Inferior parietal cortex (tissue), 1 donor: ENCODE data around the gene ASPG.

Source experiments
- DNase-seq: peaks from one replicate; pipeline ENCODE4 v3.0.0-alpha.2; 2016; ENCODE audit errors: extremely low spot score

Gene ASPG

DNA sequence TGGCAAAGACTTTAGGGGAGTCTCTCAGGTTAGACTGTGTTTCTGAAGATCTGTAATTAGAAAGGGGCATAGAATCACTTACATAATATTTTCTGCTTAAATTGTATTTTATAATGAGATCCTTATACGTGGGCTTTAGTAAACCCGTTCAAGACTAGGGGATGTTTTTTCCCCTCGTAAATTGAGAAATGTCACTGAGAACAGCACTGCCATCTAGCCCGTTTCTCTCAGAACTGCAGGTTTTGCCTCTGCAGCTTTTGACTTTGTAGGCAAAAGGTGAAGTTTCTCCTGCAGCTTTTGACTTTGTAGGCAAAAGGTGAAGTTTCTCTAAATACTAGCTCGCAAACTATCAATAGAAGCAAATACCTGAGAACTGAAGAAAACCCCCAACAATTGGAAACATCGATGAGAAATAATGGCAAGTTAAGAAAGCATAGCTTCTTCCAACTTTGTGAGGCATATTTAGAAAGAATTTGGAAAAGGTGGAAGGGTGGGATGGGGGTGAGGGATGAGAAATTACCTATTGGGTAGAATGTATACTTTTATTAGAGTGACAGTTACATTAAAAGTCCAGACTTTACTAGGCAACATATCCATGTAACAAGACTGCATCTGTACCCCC is 9.9 kb upstream of the ASPG start:
- DNase-seq: peak; percentile 35

DNA sequence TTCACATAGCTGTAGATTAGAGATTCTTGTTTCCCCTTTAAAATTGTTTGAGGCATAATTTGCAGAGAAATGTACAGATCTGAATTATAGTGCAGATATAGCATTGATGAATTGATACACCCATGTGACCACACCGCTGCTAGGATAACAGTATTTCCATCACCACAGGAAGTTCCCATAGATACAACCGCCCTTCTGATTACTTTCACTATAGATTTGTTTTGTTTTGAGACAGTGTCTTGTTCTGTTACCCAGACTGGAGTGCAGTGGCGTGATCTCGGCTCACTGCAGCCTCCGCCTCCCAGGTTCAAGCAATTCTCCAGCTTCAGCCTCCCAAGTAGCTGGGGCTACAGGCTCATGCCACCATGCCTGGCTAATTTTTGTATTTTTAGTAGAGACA is 8.8 kb upstream of the ASPG start:
- no peak for DNase-seq

DNA sequence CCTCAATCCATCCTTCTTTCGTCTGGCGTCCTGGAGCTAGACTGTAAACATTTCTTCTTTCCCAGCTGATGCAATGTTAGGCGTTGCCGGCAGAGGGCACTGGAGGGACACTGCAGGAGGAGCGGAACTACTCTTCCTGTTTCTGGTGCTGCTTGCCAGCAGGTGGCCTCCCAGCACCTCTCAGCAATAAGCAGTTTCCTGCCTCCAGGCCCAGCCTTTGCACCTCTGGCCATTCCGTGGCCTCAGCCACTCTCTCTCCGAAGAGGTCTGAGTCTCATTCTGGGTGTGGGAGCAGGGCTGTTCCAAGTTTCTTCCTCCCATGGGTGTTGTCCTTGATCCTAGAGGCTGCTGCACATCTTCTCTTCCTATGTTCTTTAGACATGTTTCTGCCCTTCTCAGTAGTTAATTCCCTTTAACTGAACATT is 7.5 kb upstream of the ASPG start:
- peak; percentile 92 for DNase-seq

DNA sequence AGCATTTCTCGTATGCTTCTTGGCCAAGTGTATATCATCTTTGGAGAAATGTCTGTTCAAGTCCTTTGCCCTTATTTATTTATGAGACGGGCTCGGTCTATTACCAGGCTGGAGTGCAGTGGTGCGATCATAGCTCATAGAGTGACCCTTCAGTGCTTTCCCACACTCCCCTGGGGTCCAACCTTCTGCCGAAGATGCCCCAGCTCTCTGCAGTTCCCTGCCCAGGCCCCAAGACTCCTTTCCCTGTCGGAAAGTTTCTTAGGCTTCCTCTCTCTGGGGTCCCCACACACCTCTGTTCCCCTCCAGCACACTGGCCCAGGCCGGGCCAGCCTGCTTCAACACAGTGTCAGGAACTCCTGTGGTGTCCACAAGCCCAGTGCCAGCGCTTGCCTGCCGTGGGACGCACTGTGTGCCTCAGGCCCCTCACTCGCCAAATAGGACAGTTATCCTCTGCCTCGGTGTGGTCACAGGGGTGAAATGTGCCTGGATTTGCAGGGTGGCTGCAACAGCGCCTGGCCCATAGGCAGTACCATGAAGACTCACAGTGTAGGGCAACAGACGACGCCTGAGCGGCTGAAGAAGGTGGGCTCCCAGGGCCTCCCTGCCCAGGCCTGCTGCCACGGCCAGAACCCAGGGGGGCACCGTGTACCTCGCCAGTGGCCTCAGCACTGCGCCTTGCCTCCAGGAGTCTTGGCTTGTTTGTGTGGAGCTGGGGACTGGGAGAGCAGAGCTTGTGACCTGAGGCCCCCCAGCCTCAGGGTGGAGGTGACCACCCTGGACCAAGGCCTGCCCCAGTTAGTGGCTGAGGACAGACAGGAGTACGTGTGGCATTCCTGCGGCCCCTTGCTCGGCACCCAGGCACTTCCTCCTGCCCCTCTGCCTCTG is 4.9 kb upstream of the ASPG start:
- no peak for DNase-seq

DNA sequence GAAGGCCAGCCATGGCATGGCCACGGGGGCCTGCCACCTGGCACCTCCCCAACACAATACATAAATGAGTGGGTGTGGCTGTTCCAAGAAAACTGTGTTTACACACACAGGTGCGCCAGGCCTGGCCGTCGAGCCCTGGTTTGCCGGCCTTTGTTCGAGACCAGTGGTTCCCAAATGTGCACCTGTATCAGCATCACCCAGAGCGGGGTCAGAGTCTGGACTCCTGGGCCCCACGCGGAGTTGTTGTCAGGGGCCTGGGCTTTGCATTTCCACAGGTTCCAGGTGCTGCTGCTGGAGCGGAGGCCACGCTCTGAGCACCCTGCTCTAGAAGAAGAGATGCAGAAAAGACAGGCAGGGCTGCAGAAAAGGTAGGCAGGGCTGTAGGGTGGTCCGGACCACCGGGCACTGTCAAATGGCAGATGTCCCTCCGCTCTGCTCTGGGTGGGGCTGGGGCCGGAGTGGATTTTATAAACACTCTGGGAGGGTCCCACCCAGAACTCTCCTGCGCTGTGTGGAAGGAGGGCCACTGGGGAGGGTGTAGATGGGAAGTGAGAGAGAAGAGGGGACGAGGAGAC is 4.2 kb upstream of the ASPG start:
- DNase-seq: no peak

DNA sequence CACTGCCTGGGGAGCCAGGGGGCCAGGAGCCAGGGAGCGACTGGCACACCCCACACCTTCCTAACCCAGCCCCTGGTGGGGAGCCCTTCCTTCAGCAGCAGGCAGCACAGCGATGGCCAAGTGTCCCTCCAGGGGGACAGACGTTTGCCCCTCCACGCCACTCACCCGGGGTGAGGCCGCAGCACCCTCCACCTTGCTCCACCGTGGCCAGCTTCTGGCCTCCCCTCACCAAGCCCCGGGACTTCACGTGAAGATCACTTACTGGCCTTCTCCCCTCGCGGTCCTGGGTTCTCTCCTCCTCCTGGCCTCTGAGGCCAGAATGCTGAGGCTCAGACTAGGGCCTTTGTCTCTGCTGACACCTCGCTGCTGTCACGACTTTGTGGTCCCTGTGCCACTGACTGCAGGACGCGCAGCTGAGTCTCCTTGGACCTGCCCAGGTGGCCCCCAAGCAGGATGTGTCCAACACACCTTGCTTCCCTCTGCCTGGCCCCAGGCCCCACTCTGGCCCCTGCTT is 3.5 kb upstream of the ASPG start:
- DNase-seq: no peak

DNA sequence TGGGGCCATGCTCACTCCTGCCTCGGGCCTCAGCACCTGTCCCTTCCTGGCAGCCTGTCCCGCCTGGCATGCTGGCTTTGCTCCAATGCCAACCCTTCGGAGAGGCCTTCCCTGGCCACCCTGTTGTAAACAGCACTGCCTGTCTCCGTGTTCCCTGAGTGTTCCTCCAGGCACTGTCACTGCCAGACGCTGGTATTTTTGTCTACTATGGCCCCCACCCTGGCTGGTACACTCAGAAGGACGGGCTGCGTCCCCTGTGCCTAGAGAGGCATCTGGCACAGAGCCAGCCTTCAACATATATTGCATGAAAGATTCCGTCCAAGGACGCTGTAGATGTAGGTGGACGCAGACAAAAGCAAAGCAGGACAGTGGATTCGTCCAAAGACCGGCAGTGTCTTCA is 2.7 kb upstream of the ASPG start:
- no peak for DNase-seq

DNA sequence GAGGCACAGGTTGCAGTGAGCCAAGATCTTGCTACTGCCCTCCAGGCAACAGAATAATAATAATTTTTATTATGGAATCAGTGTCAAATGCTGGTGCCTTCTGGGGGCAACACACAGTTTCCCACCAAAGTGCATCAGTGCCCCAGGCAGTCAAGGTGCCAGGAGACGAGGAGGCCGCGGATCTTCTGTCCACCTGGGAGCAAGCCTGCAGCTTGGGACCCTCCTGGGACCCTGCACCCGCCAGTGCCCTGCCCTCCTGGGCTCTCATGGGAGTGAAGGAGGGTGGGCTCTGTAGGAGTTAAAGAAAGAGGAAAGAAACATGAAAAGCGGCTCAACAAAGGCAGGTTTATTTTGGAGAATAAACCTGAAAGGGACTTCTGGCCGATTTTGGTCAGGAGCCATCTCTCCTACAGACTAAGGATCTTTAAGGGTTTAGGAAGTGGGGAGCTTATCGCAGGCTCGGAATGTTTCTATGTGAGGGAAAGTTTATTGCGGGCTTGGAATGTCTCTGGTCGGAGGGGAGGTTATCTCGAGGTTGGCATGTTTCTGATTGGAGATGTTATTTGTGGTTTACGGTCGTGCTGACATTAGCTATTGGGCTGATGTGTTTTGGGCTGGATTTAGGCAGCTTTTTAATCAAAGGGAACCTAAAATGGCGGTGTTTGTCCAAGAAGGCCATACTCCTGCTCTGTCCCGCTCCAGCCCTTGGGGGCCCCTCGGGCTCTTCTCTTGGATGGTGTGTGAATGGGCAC is 1.1 kb upstream of the ASPG start:
- DNase-seq: no peak

DNA sequence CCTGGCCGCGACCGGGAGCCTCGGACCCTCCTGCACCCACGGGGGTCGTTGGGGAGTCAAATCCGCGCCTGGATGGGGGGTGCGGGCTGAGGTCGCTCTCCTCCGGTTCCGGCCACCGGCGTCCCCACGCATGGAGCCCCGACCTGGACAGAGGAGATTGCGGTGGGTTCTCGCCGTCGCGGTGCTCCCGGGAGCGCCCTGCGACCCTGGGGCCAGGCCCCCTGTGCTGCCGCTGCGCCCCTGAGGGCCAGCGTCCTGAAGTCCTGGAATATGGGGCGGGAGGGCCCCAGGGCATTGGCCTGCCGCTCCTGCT is 345 bp downstream of the ASPG start:
- no peak for DNase-seq

DNA sequence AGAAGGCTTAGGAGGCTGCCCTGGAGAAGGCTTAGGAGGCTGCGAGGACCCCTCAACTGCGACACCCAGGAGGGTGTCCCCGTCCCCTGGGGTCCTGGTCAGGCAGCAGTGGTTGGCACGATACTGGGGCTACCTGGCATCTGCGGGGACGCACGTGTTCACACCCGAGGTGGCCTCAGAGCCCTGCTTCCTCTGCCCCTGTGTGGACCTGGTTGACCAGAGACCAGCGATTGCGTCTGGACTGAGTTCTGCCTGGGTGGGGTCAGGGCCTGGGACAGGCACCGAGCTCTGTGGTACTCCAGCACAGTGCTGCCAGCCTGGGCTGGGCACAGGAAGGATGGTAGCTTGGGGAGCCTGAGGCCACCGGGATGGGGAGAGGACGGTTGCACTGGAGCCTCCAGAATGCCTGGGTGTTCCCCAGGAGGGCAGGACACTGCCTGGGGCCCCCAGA is 735 bp downstream of the ASPG start:
- no peak for DNase-seq

DNA sequence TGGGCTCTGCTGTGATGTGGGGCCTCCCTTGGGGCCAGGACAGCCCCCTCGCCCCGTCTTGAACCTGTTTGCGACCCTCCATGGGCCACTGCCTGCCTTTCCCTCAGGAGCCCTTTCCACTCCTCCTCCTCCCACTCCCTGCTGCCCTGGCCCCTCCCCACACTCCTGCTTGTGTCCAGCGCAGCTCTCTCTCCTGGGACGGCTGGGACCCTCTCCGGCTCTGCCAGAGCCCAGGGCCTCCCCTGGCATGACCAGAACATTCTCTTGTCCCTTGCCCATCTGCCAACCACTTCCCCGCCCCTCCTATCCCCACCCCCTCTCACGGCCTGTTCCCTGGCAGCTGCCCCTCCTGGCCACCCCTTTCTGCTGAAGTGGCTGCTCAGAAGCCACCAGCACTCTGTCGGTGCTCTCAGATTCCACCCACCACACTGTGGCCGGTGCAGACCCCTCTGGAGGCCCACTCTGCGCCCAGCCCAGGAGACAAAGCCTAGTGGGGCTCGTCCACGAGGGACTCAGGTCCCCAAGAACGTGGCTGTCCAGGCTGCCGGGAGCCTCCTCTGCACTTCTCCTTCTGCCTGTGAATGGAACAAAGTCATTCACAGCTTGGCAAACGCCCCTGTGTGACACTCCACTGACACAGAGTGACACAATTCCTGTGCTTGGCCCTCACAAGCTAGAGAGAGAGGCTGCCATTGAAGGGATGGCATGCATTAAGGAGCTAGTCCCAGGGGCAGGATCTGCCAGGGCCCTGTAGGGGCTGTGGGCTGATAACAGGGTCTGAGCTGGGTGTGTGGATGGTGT is 1.4 kb downstream of the ASPG start:
- no peak for DNase-seq

DNA sequence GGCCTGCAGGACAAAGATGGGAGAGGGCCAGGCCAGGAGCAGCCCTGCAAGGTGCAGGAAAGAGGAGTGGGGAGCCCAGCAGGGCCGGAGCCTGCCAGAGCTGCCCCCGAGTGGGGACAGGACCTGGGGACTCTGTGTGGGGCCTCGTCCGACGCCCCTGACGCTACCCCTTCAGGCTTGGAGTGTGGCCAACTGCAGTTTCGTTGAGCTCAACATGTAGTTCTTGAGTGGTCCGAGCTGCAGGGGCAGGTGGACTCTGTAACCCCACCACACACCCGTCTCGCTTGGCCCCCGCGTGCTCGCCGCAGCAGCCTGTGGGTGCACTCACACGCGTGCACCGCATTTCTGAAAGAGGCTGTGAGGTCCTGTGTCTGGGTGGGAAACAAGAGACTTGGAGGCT is 2.0 kb downstream of the ASPG start:
- DNase-seq: no peak

DNA sequence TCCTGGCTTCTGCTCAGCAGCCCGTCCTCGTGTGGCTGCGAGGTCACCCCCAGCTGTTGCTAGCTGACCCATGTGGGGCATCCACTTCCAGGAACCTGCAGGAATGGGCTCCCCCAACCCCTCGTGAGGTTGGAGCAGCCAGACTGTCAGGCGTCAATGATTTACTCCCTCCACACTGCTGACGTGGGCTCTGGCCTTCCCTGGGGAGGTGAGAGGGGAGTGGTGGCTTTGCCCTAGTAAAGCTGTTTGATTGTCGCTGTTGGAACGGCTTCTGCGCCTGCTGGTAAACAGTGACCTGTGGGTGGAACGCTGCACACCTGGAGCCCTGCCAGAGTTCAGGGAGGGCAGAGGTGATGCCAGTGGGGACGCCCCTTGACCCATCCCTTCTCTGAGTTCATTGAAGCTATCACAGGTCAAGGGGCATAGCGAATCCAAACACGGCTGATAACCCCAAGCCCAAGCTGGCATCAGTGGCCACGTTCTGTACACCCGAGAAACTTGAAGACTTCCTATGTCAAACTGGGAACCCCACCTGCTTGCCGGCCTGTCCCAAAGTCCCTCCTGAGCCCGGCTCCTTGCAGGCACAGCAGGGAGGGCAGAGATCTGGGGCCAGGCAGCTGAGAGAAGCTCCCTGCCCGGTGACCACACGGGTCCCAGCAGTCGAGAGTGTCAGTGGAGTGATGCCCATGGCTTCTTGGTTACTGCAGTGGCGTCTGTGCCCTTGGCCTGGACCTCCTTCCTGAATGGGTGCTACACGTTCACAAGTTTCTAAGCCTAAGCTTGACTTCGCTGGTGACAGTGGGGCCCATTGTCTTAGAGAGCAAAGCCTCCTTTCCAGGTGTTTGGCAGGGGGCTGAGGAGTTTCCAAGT is 2.7 kb downstream of the ASPG start:
- no peak for DNase-seq

DNA sequence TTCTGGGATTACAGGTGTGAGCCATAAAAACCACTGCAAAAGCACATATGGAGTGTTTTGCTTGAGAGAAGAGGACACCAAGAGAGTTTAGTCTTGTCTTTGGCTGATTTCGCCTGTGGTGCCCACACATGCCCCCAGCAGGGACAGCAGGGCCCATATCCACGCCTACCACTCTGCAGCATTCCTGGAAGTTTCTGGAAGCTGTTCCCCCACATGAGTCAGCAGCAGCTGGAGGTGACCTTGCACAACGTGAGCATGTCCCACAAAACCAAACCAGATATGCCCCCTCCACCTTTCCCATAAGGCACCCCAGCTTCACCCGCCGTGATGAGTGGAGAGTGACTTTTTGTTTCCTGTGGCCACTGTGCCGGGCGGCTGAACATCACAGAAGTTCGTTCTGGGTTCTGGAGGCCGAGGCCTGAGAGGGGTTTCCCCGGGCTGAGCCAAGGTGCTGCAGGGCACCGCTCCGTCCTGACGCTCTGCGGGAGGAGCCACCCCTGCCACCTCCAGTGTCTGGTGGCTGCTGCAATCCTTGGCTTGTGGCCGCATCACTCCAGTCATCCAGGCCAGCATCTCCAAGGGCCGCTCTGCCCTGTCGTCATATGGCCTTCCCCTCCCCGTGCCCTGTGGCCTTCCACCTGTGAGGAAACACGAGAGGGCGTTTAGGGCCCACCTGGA is 4.7 kb downstream of the ASPG start:
- no peak for DNase-seq

DNA sequence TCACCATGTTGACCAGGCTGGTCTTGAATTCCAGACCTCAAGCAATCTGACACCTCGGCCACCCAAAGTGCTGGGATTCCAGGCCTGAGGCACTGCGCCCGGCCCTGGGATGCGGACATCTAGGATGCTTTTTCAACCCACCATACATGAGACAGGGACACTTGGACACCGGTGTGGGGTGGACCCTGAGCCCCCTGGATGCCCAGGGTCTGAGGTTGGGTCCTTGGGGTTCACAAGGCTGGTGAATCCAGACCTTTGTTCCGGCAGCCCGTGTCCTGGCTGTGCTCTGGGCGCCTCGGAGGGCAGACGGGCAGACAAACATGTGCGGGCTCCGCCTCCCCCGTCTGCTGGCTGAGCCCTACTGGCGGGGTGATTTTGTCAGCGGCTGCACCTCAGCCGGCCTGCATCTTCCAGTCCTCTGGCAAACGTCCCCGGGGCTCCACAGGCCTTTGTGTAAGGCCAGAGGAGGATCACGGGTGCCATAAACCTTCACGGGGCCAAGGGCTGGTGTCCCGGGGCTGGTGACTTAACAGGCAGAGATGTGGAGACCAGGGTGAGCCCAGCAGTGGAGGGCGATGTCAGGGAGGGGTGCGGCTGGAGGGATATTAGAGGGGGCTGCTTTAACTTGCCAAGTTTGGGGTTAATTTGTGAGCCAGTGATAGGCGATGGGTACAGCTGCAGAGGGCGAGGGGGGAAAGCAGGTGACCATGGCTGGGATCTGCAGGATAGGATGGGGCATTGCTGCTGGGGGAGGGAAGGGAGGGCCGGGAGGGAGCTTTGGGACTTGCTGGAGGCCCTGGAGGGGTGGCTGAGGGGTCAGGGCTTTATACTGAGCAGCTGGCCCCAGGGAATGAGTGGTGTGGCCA is 5.8 kb downstream of the ASPG start:
- no peak for DNase-seq

DNA sequence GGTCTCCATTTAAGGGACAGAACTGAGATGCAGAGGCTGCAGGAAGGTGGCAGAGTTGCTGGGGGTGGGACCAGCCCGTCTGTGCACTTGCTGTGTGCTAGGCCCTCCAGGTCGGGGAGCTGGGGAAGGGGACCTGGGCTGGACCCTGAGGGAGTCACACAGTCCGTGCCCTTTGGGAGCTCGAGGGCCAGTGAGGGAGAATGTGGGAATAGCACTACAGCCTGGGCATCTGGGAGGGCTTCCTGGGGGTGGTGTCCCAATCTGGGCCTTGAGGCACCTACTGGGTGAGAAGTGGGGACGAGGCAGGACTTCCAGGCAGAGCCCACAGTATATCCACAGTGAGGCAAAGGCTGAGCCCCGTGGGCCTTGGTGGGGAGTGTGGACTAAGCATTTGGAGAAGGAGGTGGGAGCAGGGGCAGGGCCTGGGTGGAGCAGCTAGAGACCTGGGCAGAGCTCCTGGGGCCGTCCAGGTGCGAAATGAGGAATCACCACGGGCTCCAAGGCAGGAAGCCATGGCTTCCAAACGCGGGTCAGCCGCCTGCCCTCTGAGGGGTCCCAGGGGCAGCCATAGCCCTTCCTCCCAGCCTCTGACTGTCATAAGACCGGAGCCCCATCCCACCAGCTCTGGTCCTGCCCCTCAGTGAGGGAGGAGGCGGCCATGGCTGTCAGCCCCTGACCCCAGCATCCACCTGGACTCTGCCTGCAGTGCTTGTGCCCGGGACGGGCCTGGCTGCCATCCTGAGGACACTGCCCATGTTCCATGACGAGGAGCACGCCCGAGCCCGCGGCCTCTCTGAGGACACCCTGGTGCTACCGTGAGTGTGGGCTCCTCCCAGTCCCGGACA is 6.6 kb downstream of the ASPG start:
- no peak for DNase-seq

DNA sequence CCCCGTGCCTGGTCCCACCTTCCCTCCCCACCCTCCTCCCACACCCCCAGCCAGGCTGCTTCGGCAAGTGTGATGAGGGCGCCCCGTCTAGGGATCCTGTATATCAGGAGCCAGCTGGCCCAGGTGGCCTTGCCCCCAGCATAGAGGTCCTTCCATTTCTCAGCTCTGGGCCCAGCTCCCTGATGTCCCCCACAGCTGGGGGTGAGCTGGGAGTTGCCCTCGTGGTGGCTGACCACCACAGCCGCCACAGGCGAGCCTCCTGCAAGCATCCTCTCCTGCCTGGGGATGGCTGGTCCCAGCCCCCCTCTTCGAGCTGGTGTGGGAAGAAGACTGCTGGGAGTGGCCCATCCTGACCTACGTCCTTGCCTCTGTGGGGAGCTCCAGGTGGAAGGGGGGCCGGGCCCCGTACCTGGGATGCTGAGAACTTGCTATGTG is 7.4 kb downstream of the ASPG start:
- no peak for DNase-seq
